ENCODE data around the gene RPL5.

The RPL5 gene

GRCh38 chr1:92820024-92820423, 11.8 kb upstream of the RPL5 start:
- Histone ChIP-seq H3K27me3 (ENCODE audit: insufficient read depth, low read length) (no peaks in the 10 kb centered on the region), H3K4me3 (ENCODE audit: low read depth, low read length) (no peak overlapping the region), H3K36me3 (ENCODE audit: insufficient read depth, low read length) (no peaks in the 10 kb centered on the region), H3K27ac (ENCODE audit: low read depth, low read length) (no peak overlapping the region), H2AFZ (ENCODE audit: low read length, unreplicated experiment) (peak overlapping the region; percentile 8), H3K4me1 (ENCODE audit: control insufficient read depth, insufficient read depth, low read length, unreplicated experiment) (no peaks in the 10 kb centered on the region), H3K79me2 (ENCODE audit: control insufficient read depth, insufficient read depth, low read length, unreplicated experiment) (no peaks in the 10 kb centered on the region)

DNA sequence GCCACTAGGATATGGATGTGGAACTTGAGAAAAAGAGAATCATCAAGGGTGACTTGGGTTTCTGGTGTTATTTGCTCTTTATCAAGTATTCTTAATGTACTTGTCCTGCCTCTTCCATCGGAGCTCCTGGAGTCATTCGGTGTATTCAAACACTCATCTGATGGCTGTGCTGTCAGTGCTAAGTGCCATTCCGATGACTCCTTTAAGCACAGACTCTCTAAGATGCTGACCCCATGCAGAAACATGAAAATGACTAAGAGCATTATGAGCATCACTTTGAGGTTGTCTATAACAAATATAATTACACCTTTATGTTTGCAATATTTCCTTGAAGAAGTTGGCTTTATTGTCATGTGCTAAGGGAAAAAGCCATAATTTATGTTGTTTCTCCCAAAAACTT, 11.3 kb upstream of the RPL5 start:
- no peak overlapping the region for H2AFZ ChIP-seq (ENCODE audit: low read length, unreplicated experiment)
- H3K27ac ChIP-seq (ENCODE audit: low read depth, low read length): no peak overlapping the region
- no peaks in the 10 kb centered on the region for H3K79me2 ChIP-seq (ENCODE audit: control insufficient read depth, insufficient read depth, low read length, unreplicated experiment)

GRCh38 chr1:92822879-92823278, 9.0 kb upstream of the RPL5 start:
- Histone ChIP-seq H3K4me1 (ENCODE audit: control insufficient read depth, insufficient read depth, low read length, unreplicated experiment) (no peaks in the 10 kb centered on the region), H2AFZ (ENCODE audit: low read length, unreplicated experiment) (no peak overlapping the region), H3K79me2 (ENCODE audit: control insufficient read depth, insufficient read depth, low read length, unreplicated experiment) (no peaks in the 10 kb centered on the region), H3K27me3 (ENCODE audit: insufficient read depth, low read length) (no peaks in the 10 kb centered on the region), H3K4me3 (ENCODE audit: low read depth, low read length) (no peak overlapping the region), H3K36me3 (ENCODE audit: insufficient read depth, low read length) (no peaks in the 10 kb centered on the region), H3K27ac (ENCODE audit: low read depth, low read length) (no peak overlapping the region)

More for the DNA sequence above, 11.3 kb upstream of the RPL5 start:
- H3K36me3 ChIP-seq (ENCODE audit: insufficient read depth, low read length): no peaks in the 10 kb centered on the region
- no peaks in the 10 kb centered on the region for H3K4me1 ChIP-seq (ENCODE audit: control insufficient read depth, insufficient read depth, low read length, unreplicated experiment)
- no peak overlapping the region for H3K4me3 ChIP-seq (ENCODE audit: low read depth, low read length)
- no peaks in the 10 kb centered on the region for H3K27me3 ChIP-seq (ENCODE audit: insufficient read depth, low read length)

DNA sequence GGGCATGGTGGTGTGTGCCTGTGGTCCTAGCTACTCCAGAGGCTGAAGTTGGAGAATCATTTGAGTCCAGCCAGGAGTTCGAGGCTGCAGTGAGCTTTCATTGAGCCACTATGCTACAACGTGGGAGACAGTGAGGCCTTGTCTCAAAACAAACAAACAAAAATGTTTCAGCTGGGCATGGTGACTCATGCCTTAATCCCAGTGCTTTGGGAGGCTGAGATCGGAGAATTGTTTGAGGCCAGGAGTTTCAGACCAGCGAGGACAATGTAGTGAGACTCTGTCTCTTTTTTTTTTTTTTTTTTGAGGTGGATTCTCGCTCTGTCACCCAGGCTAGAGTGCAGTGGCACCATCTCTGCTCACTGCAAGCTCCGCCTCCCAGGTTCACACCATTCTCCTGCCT, 5.0 kb upstream of the RPL5 start:
- no peak overlapping the region for H3K4me3 ChIP-seq (ENCODE audit: low read depth, low read length)
- H3K79me2 ChIP-seq (ENCODE audit: control insufficient read depth, insufficient read depth, low read length, unreplicated experiment): no peaks in the 10 kb centered on the region
- no peaks in the 10 kb centered on the region for H3K4me1 ChIP-seq (ENCODE audit: control insufficient read depth, insufficient read depth, low read length, unreplicated experiment)
- H2AFZ ChIP-seq (ENCODE audit: low read length, unreplicated experiment): no peak overlapping the region
- H3K27ac ChIP-seq (ENCODE audit: low read depth, low read length): no peak overlapping the region
- no peaks in the 10 kb centered on the region for H3K36me3 ChIP-seq (ENCODE audit: insufficient read depth, low read length)
- H3K27me3 ChIP-seq (ENCODE audit: insufficient read depth, low read length): no peaks in the 10 kb centered on the region

GRCh38 chr1:92831368-92831761, 475 bp upstream of the RPL5 start:
- Histone ChIP-seq H3K27me3 (ENCODE audit: insufficient read depth, low read length) (no peaks in the 10 kb centered on the region), H3K36me3 (ENCODE audit: insufficient read depth, low read length) (peaks cover 36% of the 10 kb centered on the region), H3K4me3 (ENCODE audit: low read depth, low read length) (0 out of 2 replicates have a peak overlapping the region, but pooled peaks have one; percentile 99), H3K4me1 (ENCODE audit: control insufficient read depth, insufficient read depth, low read length, unreplicated experiment) (peaks cover 31% of the 10 kb centered on the region), H3K27ac (ENCODE audit: low read depth, low read length) (no peak overlapping the region), H3K79me2 (ENCODE audit: control insufficient read depth, insufficient read depth, low read length, unreplicated experiment) (peaks cover 46% of the 10 kb centered on the region), H2AFZ (ENCODE audit: low read length, unreplicated experiment) (peak overlapping the region; percentile 71)

GRCh38 chr1:92832537-92833114, 786 bp downstream of the RPL5 start:
- Histone ChIP-seq H3K79me2 (ENCODE audit: control insufficient read depth, insufficient read depth, low read length, unreplicated experiment) (peaks cover 58% of the 10 kb centered on the region), H3K27ac (ENCODE audit: low read depth, low read length) (peak overlapping the region; percentile 62), H3K4me1 (ENCODE audit: control insufficient read depth, insufficient read depth, low read length, unreplicated experiment) (peaks cover 43% of the 10 kb centered on the region), H3K36me3 (ENCODE audit: insufficient read depth, low read length) (peaks cover 45% of the 10 kb centered on the region), H3K27me3 (ENCODE audit: insufficient read depth, low read length) (no peaks in the 10 kb centered on the region), H2AFZ (ENCODE audit: low read length, unreplicated experiment) (no peak overlapping the region), H3K4me3 (ENCODE audit: low read depth, low read length) (peak overlapping the region; percentile 99)

DNA sequence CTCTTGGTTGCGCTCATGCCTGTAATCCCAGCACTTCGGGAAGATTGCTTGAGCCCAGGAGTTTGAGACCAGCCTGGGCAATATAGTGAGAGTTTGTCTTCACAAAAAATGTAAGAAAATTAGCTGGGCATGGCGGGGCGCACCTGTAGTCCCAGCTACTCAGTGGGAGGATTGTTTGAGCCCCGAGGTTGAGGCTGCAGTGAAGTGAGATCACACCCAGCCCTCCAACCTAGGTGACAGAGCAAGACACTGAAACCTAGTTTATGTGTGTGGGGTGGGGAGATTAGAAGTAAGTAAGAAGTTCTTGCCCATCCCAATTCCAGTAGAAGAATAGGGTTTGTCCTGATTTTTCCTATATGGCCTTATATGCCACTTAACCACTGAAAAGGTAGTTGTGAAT, 2.0 kb downstream of the RPL5 start:
- Histone ChIP-seq H3K79me2 (ENCODE audit: control insufficient read depth, insufficient read depth, low read length, unreplicated experiment) (peaks cover 70% of the 10 kb centered on the region), H2AFZ (ENCODE audit: low read length, unreplicated experiment) (no peak overlapping the region), H3K27ac (ENCODE audit: low read depth, low read length) (no peak overlapping the region), H3K4me1 (ENCODE audit: control insufficient read depth, insufficient read depth, low read length, unreplicated experiment) (peaks cover 54% of the 10 kb centered on the region), H3K27me3 (ENCODE audit: insufficient read depth, low read length) (no peaks in the 10 kb centered on the region), H3K36me3 (ENCODE audit: insufficient read depth, low read length) (peaks cover 54% of the 10 kb centered on the region), H3K4me3 (ENCODE audit: low read depth, low read length) (peak overlapping the region; percentile 99)

- peak overlapping the region; percentile 99 for H3K4me3 ChIP-seq (ENCODE audit: low read depth, low read length)
- H3K27ac ChIP-seq (ENCODE audit: low read depth, low read length): no peak overlapping the region
- H3K27me3 ChIP-seq (ENCODE audit: insufficient read depth, low read length): no peaks in the 10 kb centered on the region
- H2AFZ ChIP-seq (ENCODE audit: low read length, unreplicated experiment): no peak overlapping the region
- H3K36me3 ChIP-seq (ENCODE audit: insufficient read depth, low read length): peaks cover 60% of the 10 kb centered on the region
- peaks cover 78% of the 10 kb centered on the region for H3K79me2 ChIP-seq (ENCODE audit: control insufficient read depth, insufficient read depth, low read length, unreplicated experiment)
- H3K4me1 ChIP-seq (ENCODE audit: control insufficient read depth, insufficient read depth, low read length, unreplicated experiment): peaks cover 54% of the 10 kb centered on the region
These were observed 2.8 kb downstream of the RPL5 start for GRCh38 chr1:92834617-92835016.

DNA sequence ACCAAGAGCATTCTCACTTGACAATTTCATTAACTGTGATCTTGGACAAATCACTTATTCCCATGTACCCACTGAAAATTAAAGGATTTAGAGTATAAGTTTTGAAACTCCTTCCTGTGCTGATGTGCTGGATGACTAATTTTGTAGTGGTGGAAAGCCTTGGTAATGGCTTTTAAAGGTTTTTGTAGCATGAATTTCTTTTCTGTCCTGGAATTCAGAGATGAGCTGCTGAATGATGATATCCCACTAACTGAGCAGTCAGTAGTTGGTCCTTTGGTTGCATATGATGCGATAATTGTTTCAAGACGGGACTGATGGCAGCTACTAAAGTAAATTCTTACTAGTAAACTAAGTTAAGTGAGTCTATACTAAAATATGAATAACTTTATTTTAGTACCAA, 5.2 kb downstream of the RPL5 start:
- H3K27me3 ChIP-seq (ENCODE audit: insufficient read depth, low read length): no peaks in the 10 kb centered on the region
- H3K27ac ChIP-seq (ENCODE audit: low read depth, low read length): no peak overlapping the region
- H3K36me3 ChIP-seq (ENCODE audit: insufficient read depth, low read length): peaks cover 81% of the 10 kb centered on the region
- no peak overlapping the region for H2AFZ ChIP-seq (ENCODE audit: low read length, unreplicated experiment)
- peaks cover 84% of the 10 kb centered on the region for H3K79me2 ChIP-seq (ENCODE audit: control insufficient read depth, insufficient read depth, low read length, unreplicated experiment)
- H3K4me3 ChIP-seq (ENCODE audit: low read depth, low read length): no peak overlapping the region
- H3K4me1 ChIP-seq (ENCODE audit: control insufficient read depth, insufficient read depth, low read length, unreplicated experiment): peaks cover 54% of the 10 kb centered on the region

GRCh38 chr1:92838519-92838918, 6.7 kb downstream of the RPL5 start:
- Histone ChIP-seq H3K27me3 (ENCODE audit: insufficient read depth, low read length) (no peaks in the 10 kb centered on the region), H3K27ac (ENCODE audit: low read depth, low read length) (peak overlapping the region; percentile 12; the same call in 1 of the 2 replicates), H3K79me2 (ENCODE audit: control insufficient read depth, insufficient read depth, low read length, unreplicated experiment) (peaks cover 70% of the 10 kb centered on the region), H3K4me3 (ENCODE audit: low read depth, low read length) (peak overlapping the region; percentile 4; the same call in 1 of the 2 replicates), H2AFZ (ENCODE audit: low read length, unreplicated experiment) (no peak overlapping the region), H3K36me3 (ENCODE audit: insufficient read depth, low read length) (peaks cover 84% of the 10 kb centered on the region), H3K4me1 (ENCODE audit: control insufficient read depth, insufficient read depth, low read length, unreplicated experiment) (peaks cover 50% of the 10 kb centered on the region)

DNA sequence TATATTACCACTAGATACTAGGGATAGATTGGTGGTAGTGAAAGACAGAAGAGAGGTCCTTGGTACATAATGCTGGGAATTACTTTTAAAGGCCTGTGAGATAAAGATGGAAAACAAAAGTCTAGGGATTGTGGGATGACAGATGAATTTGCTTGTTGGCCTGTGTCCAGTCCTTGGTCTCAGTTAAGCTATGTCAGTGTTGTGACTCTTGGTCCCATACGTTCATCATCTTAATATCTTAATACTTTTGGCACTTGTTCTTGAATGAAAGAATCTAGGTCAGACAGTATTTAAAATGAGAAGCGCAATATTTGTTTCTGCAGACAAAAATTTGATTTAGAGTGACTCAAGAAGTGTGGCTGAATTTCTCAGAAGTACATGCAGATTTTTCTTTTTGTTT, 7.6 kb downstream of the RPL5 start:
- Histone ChIP-seq H3K27ac (ENCODE audit: low read depth, low read length) (no peak overlapping the region), H3K4me3 (ENCODE audit: low read depth, low read length) (no peak overlapping the region), H2AFZ (ENCODE audit: low read length, unreplicated experiment) (no peak overlapping the region), H3K27me3 (ENCODE audit: insufficient read depth, low read length) (no peaks in the 10 kb centered on the region), H3K36me3 (ENCODE audit: insufficient read depth, low read length) (peaks cover 83% of the 10 kb centered on the region), H3K79me2 (ENCODE audit: control insufficient read depth, insufficient read depth, low read length, unreplicated experiment) (peaks cover 61% of the 10 kb centered on the region), H3K4me1 (ENCODE audit: control insufficient read depth, insufficient read depth, low read length, unreplicated experiment) (peaks cover 42% of the 10 kb centered on the region)

Measured in ACC112 (cell line).